ENCODE measurements around the gene CATSPER1.

- TF ChIP-seq CTCF (IDR thresholded peaks at IDR 0.05; ENCODE audit: low read depth, low read length) (no peak), EZH2phosphoT487 (IDR thresholded peaks at IDR 0.05; ENCODE audit: low read depth) (no peak)
Measured at GRCh38 chr11:66075273-66075672, 49.0 kb upstream of the CATSPER1 start.
